ENCODE results near the gene TRAM2. TPM values are rescaled to one million over a fixed set of nuclear protein-coding genes. Genes with fewer than 3 reads are reported as not detected.

TRAM2 gene
- total and polyA plus RNA-seq, 2 of the 13 experiments (the other 11 are each of a cell fraction or from before 2014, with no cell fraction given) = 49.1 to 72.5 TPM

DNA sequence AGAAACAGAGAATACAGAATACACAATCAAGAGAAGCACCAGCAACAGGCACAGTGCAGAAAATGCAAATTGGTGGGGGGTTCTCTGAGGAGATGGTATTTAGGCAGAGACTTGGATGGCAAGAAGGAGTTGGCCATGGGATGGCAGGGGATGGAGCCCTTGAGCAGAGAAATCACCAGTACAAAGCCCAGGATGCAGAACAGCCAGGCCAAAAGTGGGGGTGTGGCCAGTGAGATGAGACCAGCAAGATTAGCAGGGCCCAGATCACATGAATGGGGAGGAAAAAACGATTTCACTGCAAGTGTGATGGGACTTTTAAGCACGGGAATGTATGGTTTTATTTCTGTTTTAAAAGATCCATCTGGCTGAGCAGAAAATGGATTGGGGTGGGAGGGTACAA is 63.4 kb downstream of the TRAM2 start:
- no TSS peak for BruUV-seq (replicated peaks)
- Histone ChIP-seq H3K4me2 (ENCODE audit: low read depth, low read length) (no peak overlapping the region), H3K79me2 (ENCODE audit: insufficient read depth, low read length) (peaks cover 12% of the 10 kb centered on the region), H3K36me3 (replicated peaks in 1 of 2; ENCODE audit: control insufficient read depth in 1 of 2, insufficient read depth in 2 of 2, low read length in 2 of 2) (peaks cover 49 to 88% of the 10 kb centered on the region in 2 experiments), H3K4me3 (replicated peaks in 1 of 3; ENCODE audit: insufficient read depth in 1 of 3, low read depth in 2 of 3, low read length in 3 of 3) (no peak overlapping the region), H3K27ac (ENCODE audit: extremely low read length, insufficient read depth, low read length) (no peak overlapping the region), H3K4me1 (ENCODE audit: insufficient read depth, low read length) (peaks cover 45% of the 10 kb centered on the region), H3K27me3 (ENCODE audit: control insufficient read depth in 1 of 2, insufficient read depth in 2 of 2, low read length in 2 of 2) (no peaks in the 10 kb centered on the region), H3K9ac (ENCODE audit: insufficient read depth, low read depth, low read length) (no peak overlapping the region), H2AFZ (ENCODE audit: low read length) (no peak overlapping the region), H4K20me1 (ENCODE audit: insufficient read depth, low read length) (no peaks in the 10 kb centered on the region), H3K9me3 (ENCODE audit: low read length) (no peaks in the 10 kb centered on the region)
- ATAC-seq (no peak), FAIRE-seq (no peak), DNase-seq (ENCODE audit: low spot score) (no peak)
- in situ Hi-C loops (cut with HindIII; ENCODE audit: extremely low pct_ligation_motif_present, low pct_unique_long_range_greater_than_20kb) = no loop called here
- intact Hi-C loops (cut with micrococcal nuclease; ENCODE audit: unreplicated experiment) = loop anchor here (10.0 kb wide), 1 partner anchor 151 kb away; no protein-coding TSS in a partner anchor
- 93% methylated on average over 2 of the region's 2 CpGs for WGBS (ENCODE audit: low lambda C conversion rate)
- TF ChIP-seq ZBTB20 (CRISPR knock-in tag; IDR thresholded peaks at IDR 0.05; ENCODE audit: borderline replicate concordance, low read depth) (no peak), PHF20 (CRISPR knock-in tag; IDR thresholded peaks at IDR 0.05) (no peak), IKZF1 (IDR thresholded peaks at IDR 0.05) (no peak), SMAD3 (CRISPR knock-in tag; IDR thresholded peaks at IDR 0.05) (no peak), ZSCAN29 (CRISPR knock-in tag; conservative IDR thresholded peaks at IDR 0.05) (no peak)
- TF ChIP-seq, protein P1, sequence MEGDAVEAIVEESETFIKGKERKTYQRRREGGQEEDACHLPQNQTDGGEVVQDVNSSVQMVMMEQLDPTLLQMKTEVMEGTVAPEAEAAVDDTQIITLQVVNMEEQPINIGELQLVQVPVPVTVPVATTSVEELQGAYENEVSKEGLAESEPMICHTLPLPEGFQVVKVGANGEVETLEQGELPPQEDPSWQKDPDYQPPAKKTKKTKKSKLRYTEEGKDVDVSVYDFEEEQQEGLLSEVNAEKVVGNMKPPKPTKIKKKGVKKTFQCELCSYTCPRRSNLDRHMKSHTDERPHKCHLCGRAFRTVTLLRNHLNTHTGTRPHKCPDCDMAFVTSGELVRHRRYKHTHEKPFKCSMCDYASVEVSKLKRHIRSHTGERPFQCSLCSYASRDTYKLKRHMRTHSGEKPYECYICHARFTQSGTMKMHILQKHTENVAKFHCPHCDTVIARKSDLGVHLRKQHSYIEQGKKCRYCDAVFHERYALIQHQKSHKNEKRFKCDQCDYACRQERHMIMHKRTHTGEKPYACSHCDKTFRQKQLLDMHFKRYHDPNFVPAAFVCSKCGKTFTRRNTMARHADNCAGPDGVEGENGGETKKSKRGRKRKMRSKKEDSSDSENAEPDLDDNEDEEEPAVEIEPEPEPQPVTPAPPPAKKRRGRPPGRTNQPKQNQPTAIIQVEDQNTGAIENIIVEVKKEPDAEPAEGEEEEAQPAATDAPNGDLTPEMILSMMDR (CRISPR knock-in tag; IDR thresholded peaks at IDR 0.05) = no peak
- POLR2A ChIA-PET = no interaction called here
- CTCF ChIA-PET (ENCODE audit: low intra/inter-chr PET ratio, low total read pairs) = no interaction called here

DNA sequence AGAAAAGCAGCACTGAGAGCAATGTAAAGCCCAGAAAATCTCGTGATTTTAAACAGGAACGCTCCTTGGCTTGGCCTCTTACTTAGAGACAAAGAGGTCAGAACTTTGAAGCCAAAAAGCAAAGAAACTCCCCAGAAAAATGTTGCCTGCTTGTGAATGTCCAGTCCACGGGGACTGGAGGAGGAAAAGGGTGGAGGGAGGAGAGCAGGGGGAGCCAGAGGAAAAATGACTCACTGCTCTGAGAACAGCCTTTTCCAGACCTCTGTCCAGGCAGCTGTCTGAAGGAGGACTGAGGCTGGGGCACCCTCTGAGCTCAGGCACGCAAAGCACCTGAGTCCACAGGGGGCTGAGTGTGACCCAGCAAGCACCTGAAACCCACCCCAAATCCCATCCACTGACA is 64.7 kb downstream of the TRAM2 start:
- Histone ChIP-seq H3K9me3 (ENCODE audit: low read length) (no peaks in the 10 kb centered on the region), H3K79me2 (ENCODE audit: insufficient read depth, low read length) (peaks cover 8% of the 10 kb centered on the region), H3K27ac (ENCODE audit: extremely low read length, insufficient read depth, low read length) (no peak overlapping the region), H3K4me2 (ENCODE audit: low read depth, low read length) (no peak overlapping the region), H3K4me1 (ENCODE audit: insufficient read depth, low read length) (peaks cover 45% of the 10 kb centered on the region), H2AFZ (ENCODE audit: low read length) (no peak overlapping the region), H3K9ac (ENCODE audit: insufficient read depth, low read depth, low read length) (no peak overlapping the region), H4K20me1 (ENCODE audit: insufficient read depth, low read length) (no peaks in the 10 kb centered on the region), H3K4me3 (replicated peaks in 1 of 3; ENCODE audit: insufficient read depth in 1 of 3, low read depth in 2 of 3, low read length in 3 of 3) (no peak overlapping the region), H3K36me3 (replicated peaks in 1 of 2; ENCODE audit: control insufficient read depth in 1 of 2, insufficient read depth in 2 of 2, low read length in 2 of 2) (peaks cover 57 to 98% of the 10 kb centered on the region in 2 experiments), H3K27me3 (ENCODE audit: control insufficient read depth in 1 of 2, insufficient read depth in 2 of 2, low read length in 2 of 2) (no peaks in the 10 kb centered on the region)
- intact Hi-C loops (cut with micrococcal nuclease; ENCODE audit: unreplicated experiment) = loop anchor here (10.0 kb wide), 1 partner anchor 153 kb away; no protein-coding TSS in a partner anchor
- ATAC-seq (no peak), FAIRE-seq (no peak), DNase-seq (ENCODE audit: low spot score) (no peak)
- no peak for TF ChIP-seq NR2C2 (CRISPR knock-in tag; IDR thresholded peaks at IDR 0.05; ENCODE audit: borderline replicate concordance)
- TF ChIP-seq FOSL2 (CRISPR knock-in tag; IDR thresholded peaks at IDR 0.05) = 0 out of 2 replicates have a peak, but pooled peaks have one; percentile 13
- ChIA-PET CTCF (ENCODE audit: low intra/inter-chr PET ratio, low total read pairs) (no interaction called here), POLR2A (no interaction called here)
- 97% methylated on average over 4 of the region's 4 CpGs for WGBS (ENCODE audit: low lambda C conversion rate)
- BruUV-seq (replicated peaks) = no TSS peak
- in situ Hi-C loops (cut with HindIII; ENCODE audit: extremely low pct_ligation_motif_present, low pct_unique_long_range_greater_than_20kb) = no loop called here

Data from HepG2 (cell line).